ENCODE results near the gene BMPR1B. TPM values are rescaled to one million over a fixed set of nuclear protein-coding genes. Genes with fewer than 3 reads are reported as not detected.

Gene BMPR1B
- total RNA-seq, 3 donors from 2014 or later, result 0.36 to 3.3 (median 0.81) TPM

GRCh38 chr4:94877973-94878372 lies 120.2 kb downstream of the BMPR1B start:
- Histone ChIP-seq H3K36me3 (ENCODE audit: low read depth) (no peaks in the 10 kb centered on the region), H3K4me3 (no peak overlapping the region), H3K9me3 (no peaks in the 10 kb centered on the region), H3K4me1 (ENCODE audit: low read depth) (no peaks in the 10 kb centered on the region)
- intact Hi-C loops (cut with DNase I, micrococcal nuclease), result no loop called here
- TF ChIP-seq, protein P1, sequence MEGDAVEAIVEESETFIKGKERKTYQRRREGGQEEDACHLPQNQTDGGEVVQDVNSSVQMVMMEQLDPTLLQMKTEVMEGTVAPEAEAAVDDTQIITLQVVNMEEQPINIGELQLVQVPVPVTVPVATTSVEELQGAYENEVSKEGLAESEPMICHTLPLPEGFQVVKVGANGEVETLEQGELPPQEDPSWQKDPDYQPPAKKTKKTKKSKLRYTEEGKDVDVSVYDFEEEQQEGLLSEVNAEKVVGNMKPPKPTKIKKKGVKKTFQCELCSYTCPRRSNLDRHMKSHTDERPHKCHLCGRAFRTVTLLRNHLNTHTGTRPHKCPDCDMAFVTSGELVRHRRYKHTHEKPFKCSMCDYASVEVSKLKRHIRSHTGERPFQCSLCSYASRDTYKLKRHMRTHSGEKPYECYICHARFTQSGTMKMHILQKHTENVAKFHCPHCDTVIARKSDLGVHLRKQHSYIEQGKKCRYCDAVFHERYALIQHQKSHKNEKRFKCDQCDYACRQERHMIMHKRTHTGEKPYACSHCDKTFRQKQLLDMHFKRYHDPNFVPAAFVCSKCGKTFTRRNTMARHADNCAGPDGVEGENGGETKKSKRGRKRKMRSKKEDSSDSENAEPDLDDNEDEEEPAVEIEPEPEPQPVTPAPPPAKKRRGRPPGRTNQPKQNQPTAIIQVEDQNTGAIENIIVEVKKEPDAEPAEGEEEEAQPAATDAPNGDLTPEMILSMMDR (IDR thresholded peaks at IDR 0.05), result no peak
- ATAC-seq (no peak), DNase-seq (no peak)

- intact Hi-C loops (cut with DNase I, micrococcal nuclease), result no loop called here
- no peaks in the 10 kb centered on the region for H3K4me1 ChIP-seq (ENCODE audit: low read depth)
- DNase-seq (no peak), ATAC-seq (no peak)
- H3K36me3 ChIP-seq (ENCODE audit: low read depth), result no peaks in the 10 kb centered on the region
- H3K4me3 ChIP-seq, result no peak overlapping the region
- no peaks in the 10 kb centered on the region for H3K9me3 ChIP-seq
- TF ChIP-seq, protein P1 (IDR thresholded peaks at IDR 0.05), result no peak
Observed at GRCh38 chr4:94880956-94881355, 123.2 kb downstream of the BMPR1B start.

- H3K4me1 ChIP-seq (ENCODE audit: low read depth), result no peaks in the 10 kb centered on the region
- no peak overlapping the region for H3K4me3 ChIP-seq
- DNase-seq (no peak), ATAC-seq (no peak)
- no peaks in the 10 kb centered on the region for H3K36me3 ChIP-seq (ENCODE audit: low read depth)
- intact Hi-C loops (cut with DNase I, micrococcal nuclease), result no loop called here
- TF ChIP-seq, protein P1 (IDR thresholded peaks at IDR 0.05), result no peak
- H3K9me3 ChIP-seq, result no peaks in the 10 kb centered on the region
Observed at GRCh38 chr4:94882756-94883155, 125.0 kb downstream of the BMPR1B start.

- no peaks in the 10 kb centered on the region for H3K9me3 ChIP-seq
- ATAC-seq (no peak), DNase-seq (no peak)
- no peaks in the 10 kb centered on the region for H3K4me1 ChIP-seq (ENCODE audit: low read depth)
- TF ChIP-seq, protein P1 (IDR thresholded peaks at IDR 0.05), result no peak
- H3K4me3 ChIP-seq, result no peak overlapping the region
- H3K36me3 ChIP-seq (ENCODE audit: low read depth), result no peaks in the 10 kb centered on the region
- intact Hi-C loops (cut with DNase I, micrococcal nuclease), result no loop called here
Observed at GRCh38 chr4:94887027-94887426, 129.3 kb downstream of the BMPR1B start.

GRCh38 chr4:94889523-94889922 lies 131.8 kb downstream of the BMPR1B start:
- TF ChIP-seq, protein P1 (IDR thresholded peaks at IDR 0.05), result no peak
- Histone ChIP-seq H3K9me3 (no peaks in the 10 kb centered on the region), H3K4me3 (no peak overlapping the region), H3K4me1 (ENCODE audit: low read depth) (no peaks in the 10 kb centered on the region), H3K36me3 (ENCODE audit: low read depth) (no peaks in the 10 kb centered on the region)
- intact Hi-C loops (cut with DNase I, micrococcal nuclease), result no loop called here
- no peak for DNase-seq
- no peak for ATAC-seq

- H3K4me1 ChIP-seq (ENCODE audit: low read depth), result no peaks in the 10 kb centered on the region
- TF ChIP-seq, protein P1 (IDR thresholded peaks at IDR 0.05), result no peak
- ATAC-seq, result no peak
- no peak for DNase-seq
- intact Hi-C loops (cut with DNase I, micrococcal nuclease), result no loop called here
- no peaks in the 10 kb centered on the region for H3K9me3 ChIP-seq
- no peak overlapping the region for H3K4me3 ChIP-seq
- no peaks in the 10 kb centered on the region for H3K36me3 ChIP-seq (ENCODE audit: low read depth)
Observed at GRCh38 chr4:94889946-94890345, 132.2 kb downstream of the BMPR1B start.
